GM19452 (cell line): ENCODE data around the gene CAMK1D.

Experiments
- ATAC-seq: cut with Tn5 transposase; IDR thresholded peaks from one replicate; pipeline ENCODE4 v1.9.1; 2021; ENCODE audit not compliant: unreplicated experiment

CAMK1D gene

GRCh38 chr10:12510984-12511383 is 161.6 kb downstream of the CAMK1D start:
- ATAC-seq, result no peak

GRCh38 chr10:12511651-12512050 is 162.3 kb downstream of the CAMK1D start:
- no peak for ATAC-seq

- ATAC-seq, result no peak
Measured at GRCh38 chr10:12512332-12513002, 163.1 kb downstream of the CAMK1D start.

DNA sequence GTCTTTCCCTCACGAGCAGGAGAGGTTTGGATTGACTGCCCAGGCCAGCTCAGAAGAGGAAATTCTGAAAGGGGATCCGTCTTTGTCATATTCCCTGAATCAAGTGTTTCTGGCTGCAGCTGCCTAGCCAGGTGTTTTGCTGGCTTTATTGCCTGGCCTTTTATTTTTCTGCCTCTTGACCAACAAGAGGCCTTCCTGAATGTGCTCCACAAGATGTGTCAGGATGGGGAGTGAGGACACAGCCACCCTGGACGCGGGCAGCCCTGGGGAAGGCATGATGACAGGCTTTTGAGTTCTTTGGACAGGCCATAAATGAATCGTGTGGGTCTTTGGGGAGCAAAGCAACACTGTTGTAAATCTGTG is 163.6 kb downstream of the CAMK1D start:
- ATAC-seq, result no peak

GRCh38 chr10:12513775-12514673 is 164.7 kb downstream of the CAMK1D start:
- no peak for ATAC-seq

GRCh38 chr10:12518024-12518423 is 168.7 kb downstream of the CAMK1D start:
- no peak for ATAC-seq

- ATAC-seq, result no peak
Measured at GRCh38 chr10:12521423-12521822, 172.1 kb downstream of the CAMK1D start.

DNA sequence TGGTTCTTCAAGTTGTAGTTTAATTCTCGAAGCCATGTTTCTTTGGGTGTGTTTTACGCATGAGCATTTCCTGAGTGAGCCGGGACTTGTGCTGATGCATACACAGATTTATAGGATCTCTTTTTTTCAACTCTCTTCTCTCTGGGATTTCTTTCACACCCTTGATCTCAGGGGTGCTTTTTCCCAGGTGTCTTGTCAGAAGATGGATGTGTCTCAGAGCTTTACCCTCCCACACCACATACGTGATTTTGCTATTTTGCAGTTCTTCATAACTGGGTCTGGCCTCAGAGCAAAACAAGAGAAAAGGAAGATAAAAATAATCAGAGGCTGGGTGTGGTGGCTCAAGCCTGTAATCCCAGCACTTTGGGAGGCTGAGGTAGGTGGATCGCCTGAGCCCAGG is 177.0 kb downstream of the CAMK1D start:
- no peak for ATAC-seq

- ATAC-seq, result no peak
Measured at GRCh38 chr10:12529976-12530375, 180.6 kb downstream of the CAMK1D start.

GRCh38 chr10:12531305-12532220 is 182.2 kb downstream of the CAMK1D start:
- ATAC-seq, result no peak

DNA sequence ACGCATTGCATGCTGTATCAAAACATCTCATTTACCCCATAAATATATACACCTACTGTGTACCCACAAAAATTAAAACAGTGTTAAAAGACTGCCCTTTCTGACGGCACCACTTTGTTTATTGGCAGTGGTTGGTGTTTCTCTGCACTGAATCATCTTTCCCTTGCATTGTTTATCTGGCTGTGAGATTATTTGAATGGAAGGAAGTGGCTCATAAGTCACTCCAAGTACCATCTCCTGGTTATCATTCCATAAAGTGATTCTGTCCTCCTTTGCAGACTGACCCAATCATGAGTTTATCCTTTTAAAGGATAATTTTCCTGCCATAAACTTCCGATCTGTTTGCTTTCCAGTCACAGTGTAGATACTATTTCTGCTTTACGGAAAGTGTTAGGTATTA is 183.8 kb downstream of the CAMK1D start:
- no peak for ATAC-seq

DNA sequence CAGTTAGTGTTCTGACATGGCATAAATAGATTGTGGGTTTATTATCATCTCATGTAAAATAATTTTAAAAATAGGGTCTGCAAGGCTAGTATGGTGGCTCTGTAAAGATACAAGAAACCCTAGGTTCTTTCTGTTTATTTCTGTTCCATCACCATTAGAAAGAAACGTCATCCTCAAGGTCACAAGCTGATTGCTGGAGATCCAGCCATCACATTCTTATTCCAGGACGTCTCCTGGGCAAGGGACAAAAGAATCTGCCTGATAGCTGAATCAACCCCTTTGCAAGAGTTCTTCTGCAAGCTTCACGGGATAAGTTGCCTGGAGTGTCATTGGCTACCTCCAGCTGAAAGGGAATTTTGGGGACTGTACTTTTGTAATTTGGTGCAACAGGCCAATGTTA is 184.4 kb downstream of the CAMK1D start:
- ATAC-seq, result no peak

DNA sequence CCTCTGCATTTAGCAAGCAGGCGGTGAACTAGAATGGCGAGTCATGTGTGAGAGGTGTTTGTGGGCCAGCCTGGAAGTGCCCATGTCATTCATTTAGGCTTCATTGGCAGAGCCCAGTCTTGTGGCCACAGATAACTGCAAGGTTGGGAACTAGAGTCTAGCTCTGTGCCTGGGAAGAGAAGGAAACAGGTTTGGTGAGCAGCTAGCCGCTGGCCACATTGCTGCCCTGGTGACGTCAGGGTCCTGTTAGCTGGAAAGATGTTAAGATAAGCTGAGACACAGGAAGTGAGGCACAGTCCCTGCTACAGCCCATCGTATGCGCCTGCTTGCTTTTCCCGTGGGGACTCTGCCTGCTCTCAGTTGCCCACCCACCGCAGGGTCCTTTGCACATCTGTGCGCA is 185.5 kb downstream of the CAMK1D start:
- ATAC-seq, result no peak

DNA sequence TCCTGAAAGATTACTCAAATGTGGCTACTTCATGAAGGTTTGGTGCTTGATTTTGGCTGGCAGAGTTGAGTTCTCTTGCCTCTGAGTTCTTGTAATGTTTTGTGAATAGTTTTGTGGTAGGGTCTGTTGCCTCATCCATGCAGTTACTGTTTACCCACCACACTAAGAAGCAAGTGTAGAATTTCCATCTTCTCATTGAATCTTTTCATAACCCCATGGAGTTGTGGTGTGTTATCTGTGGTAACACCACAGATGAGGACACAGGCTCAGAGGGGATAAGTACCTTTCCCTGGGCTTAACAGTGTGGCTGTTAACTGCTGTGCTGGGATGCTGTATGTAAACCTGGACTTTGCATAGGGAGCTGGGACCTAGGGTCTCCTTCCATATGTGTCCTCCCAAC is 186.3 kb downstream of the CAMK1D start:
- no peak for ATAC-seq

- no peak for ATAC-seq
Measured at GRCh38 chr10:12538491-12538995, 189.2 kb downstream of the CAMK1D start.

GRCh38 chr10:12539350-12540164 is 190.2 kb downstream of the CAMK1D start:
- no peak for ATAC-seq

GRCh38 chr10:12540341-12540781 is 191.0 kb downstream of the CAMK1D start:
- ATAC-seq, result no peak

- ATAC-seq, result no peak
Measured at GRCh38 chr10:12541446-12542067, 192.2 kb downstream of the CAMK1D start.

GRCh38 chr10:12542133-12542670 is 192.9 kb downstream of the CAMK1D start:
- no peak for ATAC-seq

GRCh38 chr10:12543589-12543988 is 194.2 kb downstream of the CAMK1D start:
- no peak for ATAC-seq
